ENCODE measurements around the gene MELK.

DNA sequence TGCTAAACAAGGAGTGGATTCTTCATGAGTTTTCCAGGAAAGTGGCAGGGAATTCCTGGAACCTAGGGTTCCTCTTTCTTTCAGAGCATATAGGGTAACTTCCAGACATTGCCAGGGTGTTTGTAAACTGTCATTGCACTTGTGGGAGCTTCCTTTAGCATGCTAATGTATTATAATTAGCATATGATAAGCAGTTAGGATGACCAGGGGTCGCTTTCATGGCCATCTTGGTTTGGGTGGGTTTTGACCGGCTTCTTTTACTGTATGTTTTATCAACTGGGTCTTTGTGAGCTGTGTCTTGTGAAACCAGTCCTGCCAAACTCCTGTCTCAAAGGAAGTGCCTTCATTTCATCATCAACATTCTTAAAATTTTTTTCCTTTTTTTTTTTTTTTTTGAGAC lies 11.9 kb upstream of the MELK start:
- TF ChIP-seq, protein P1, sequence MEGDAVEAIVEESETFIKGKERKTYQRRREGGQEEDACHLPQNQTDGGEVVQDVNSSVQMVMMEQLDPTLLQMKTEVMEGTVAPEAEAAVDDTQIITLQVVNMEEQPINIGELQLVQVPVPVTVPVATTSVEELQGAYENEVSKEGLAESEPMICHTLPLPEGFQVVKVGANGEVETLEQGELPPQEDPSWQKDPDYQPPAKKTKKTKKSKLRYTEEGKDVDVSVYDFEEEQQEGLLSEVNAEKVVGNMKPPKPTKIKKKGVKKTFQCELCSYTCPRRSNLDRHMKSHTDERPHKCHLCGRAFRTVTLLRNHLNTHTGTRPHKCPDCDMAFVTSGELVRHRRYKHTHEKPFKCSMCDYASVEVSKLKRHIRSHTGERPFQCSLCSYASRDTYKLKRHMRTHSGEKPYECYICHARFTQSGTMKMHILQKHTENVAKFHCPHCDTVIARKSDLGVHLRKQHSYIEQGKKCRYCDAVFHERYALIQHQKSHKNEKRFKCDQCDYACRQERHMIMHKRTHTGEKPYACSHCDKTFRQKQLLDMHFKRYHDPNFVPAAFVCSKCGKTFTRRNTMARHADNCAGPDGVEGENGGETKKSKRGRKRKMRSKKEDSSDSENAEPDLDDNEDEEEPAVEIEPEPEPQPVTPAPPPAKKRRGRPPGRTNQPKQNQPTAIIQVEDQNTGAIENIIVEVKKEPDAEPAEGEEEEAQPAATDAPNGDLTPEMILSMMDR (conservative IDR thresholded peaks at IDR 0.05; ENCODE audit: low read length): no peak
- no peak for TF ChIP-seq EZH2phosphoT487 (IDR thresholded peaks at IDR 0.05; ENCODE audit: borderline replicate concordance, low read depth, low read length)

Data from OCI-LY7 (cell line).